HFFc6 (cell line): ENCODE data around the gene SYK. TPM values are rescaled to one million over a fixed set of nuclear protein-coding genes. Genes with fewer than 3 reads are reported as not detected.
"Not testable (repeated sequence)": the region's sequence is repeated elsewhere in the genome, so short reads cannot be mapped to it uniquely, and the experiment has no call there.

Experiments
- DNase-seq: peaks from one replicate; pipeline ENCODE4 v3.0.0-alpha.2; 2018
- H3K27ac Mint-ChIP-seq: 2 replicates; pipeline ENCODE4 v1.8.0; 2020; ENCODE audit warnings: mild to moderate bottlenecking, mixed read lengths
- H3K27me3 Mint-ChIP-seq: 2 replicates; pipeline ENCODE4 v1.8.0; 2021; ENCODE audit warnings: mild to moderate bottlenecking, moderate library complexity, mixed read lengths; ENCODE audit not compliant: insufficient read depth
- H3K36me3 Mint-ChIP-seq: 2 replicates; pipeline ENCODE4 v1.8.0; 2021; ENCODE audit warnings: low read depth, mixed read lengths
- H3K4me1 Mint-ChIP-seq: 2 replicates; pipeline ENCODE4 v1.8.0; 2020; ENCODE audit warnings: low read depth, mixed read lengths
- H3K4me3 Mint-ChIP-seq: 2 replicates; pipeline ENCODE4 v1.8.0; 2020; ENCODE audit warnings: mild to moderate bottlenecking, moderate library complexity, mixed read lengths
- H3K9me3 Mint-ChIP-seq: 2 replicates; pipeline ENCODE4 v1.8.0; 2020; ENCODE audit warnings: mild to moderate bottlenecking, mixed read lengths
- total RNA-seq, 6 experiments: library from RNA; stranded (reverse); fragmentation: NEBNext Ultra II Directional; extraction: Animal tissue kit (Norgen Biotek cat#: 25700); gene quantifications; 2 replicates in 1 of 6; 3 replicates in 5 of 6; pipeline ENCODE4 v1.2.3, GENCODE V29; 2021
- TF ChIP-seq, protein P1 (sequence below): fragments of 200-600 bp; sonication (generic); IDR thresholded peaks from 2 replicates; pipeline ENCODE4 v1.5.0; 2021; ENCODE audit warnings: antibody characterized with exemption, mild to moderate bottlenecking

The SYK gene
- total RNA-seq, 6 experiments from 2014 or later, result not detected

GRCh38 chr9:90775657-90776056, 26.0 kb upstream of the SYK start:
- Mint-ChIP-seq H3K36me3 (no peaks in the 10 kb centered on the region), H3K27ac (no peak overlapping the region), H3K4me3 (no peak overlapping the region), H3K4me1 (no peaks in the 10 kb centered on the region), H3K9me3 (no peaks in the 10 kb centered on the region; the same call in 1 of the 2 replicates), H3K27me3 (no peaks in the 10 kb centered on the region)
- TF ChIP-seq, protein P1, sequence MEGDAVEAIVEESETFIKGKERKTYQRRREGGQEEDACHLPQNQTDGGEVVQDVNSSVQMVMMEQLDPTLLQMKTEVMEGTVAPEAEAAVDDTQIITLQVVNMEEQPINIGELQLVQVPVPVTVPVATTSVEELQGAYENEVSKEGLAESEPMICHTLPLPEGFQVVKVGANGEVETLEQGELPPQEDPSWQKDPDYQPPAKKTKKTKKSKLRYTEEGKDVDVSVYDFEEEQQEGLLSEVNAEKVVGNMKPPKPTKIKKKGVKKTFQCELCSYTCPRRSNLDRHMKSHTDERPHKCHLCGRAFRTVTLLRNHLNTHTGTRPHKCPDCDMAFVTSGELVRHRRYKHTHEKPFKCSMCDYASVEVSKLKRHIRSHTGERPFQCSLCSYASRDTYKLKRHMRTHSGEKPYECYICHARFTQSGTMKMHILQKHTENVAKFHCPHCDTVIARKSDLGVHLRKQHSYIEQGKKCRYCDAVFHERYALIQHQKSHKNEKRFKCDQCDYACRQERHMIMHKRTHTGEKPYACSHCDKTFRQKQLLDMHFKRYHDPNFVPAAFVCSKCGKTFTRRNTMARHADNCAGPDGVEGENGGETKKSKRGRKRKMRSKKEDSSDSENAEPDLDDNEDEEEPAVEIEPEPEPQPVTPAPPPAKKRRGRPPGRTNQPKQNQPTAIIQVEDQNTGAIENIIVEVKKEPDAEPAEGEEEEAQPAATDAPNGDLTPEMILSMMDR, result no peak
- DNase-seq, result no peak

GRCh38 chr9:90778746-90779145, 22.9 kb upstream of the SYK start:
- Mint-ChIP-seq H3K4me1 (no peaks in the 10 kb centered on the region), H3K36me3 (no peaks in the 10 kb centered on the region), H3K27ac (no peak overlapping the region), H3K27me3 (no peaks in the 10 kb centered on the region), H3K4me3 (no peak overlapping the region), H3K9me3 (no peaks in the 10 kb centered on the region; the same call in none of the 2 replicates)
- TF ChIP-seq, protein P1, result no peak
- DNase-seq, result no peak

DNA sequence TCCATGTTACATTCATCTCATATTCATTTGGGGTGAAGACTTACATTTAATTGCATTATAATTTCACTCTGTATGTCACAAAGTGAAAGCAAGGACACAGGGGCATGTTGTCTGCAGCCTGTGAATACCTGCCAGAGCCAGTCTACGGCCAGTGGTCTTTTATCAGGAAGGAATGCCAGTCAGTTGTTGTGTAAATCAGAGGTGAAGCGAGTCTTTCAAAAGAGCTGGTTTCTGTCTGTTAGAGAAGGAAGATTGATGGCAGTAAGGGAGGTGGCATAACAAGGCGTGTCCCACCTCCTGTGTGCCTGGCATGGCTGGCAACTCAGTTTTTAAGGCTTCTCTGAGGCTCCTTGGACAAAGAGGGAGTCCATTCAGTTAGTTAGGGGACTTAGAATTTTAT, 18.1 kb upstream of the SYK start:
- no peak for DNase-seq
- Mint-ChIP-seq H3K9me3 (peaks cover 8% of the 10 kb centered on the region), H3K4me3 (no peak overlapping the region), H3K27ac (no peak overlapping the region), H3K36me3 (no peaks in the 10 kb centered on the region), H3K27me3 (no peaks in the 10 kb centered on the region), H3K4me1 (no peaks in the 10 kb centered on the region)
- TF ChIP-seq, protein P1, result no peak

GRCh38 chr9:90783964-90784363, 17.7 kb upstream of the SYK start:
- TF ChIP-seq, protein P1, result no peak
- Mint-ChIP-seq H3K36me3 (no peaks in the 10 kb centered on the region), H3K27ac (no peak overlapping the region), H3K4me1 (no peaks in the 10 kb centered on the region), H3K4me3 (no peak overlapping the region), H3K9me3 (peaks cover 8% of the 10 kb centered on the region), H3K27me3 (peaks cover 2% of the 10 kb centered on the region; the same call in 1 of the 2 replicates)
- DNase-seq, result no peak

DNA sequence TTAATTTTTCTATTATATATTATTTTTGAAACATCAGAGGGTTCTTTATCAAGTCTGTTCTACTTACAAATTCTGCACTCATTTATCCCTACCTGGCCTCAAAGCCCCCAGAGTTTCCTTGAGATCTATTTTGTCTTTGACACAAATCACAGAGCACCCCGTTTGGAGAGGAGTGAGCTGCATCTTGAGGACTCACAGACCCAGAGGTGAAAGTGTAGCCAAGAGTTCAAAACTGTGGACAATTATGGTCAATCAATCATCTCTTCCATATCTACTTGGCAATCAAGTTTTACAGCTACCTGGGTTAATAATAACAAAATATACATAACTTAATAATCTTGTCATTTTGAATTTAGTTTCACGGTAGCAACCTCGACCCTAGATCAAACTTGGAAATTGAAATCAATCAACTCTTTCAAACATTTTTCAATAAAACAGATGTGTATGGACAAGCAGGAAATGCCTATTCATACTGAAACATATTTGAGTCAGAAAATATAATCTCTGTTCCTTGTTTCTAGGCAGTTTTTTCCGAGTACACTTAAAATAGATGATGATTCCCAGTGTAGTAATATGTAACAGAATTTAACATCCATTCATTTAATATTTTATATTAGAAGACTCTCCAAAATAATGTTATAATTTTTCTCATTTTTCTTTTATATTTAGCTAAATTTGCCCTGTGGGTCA, 13.7 kb upstream of the SYK start:
- DNase-seq, result no peak
- H3K9me3 Mint-ChIP-seq, result peaks cover 8% of the 10 kb centered on the region
- no peak overlapping the region for H3K4me3 Mint-ChIP-seq
- no peaks in the 10 kb centered on the region for H3K36me3 Mint-ChIP-seq
- H3K27ac Mint-ChIP-seq, result no peak overlapping the region
- H3K4me1 Mint-ChIP-seq, result no peaks in the 10 kb centered on the region
- TF ChIP-seq, protein P1, result no peak
- H3K27me3 Mint-ChIP-seq, result peaks cover 4% of the 10 kb centered on the region; the same call in 1 of the 2 replicates

DNA sequence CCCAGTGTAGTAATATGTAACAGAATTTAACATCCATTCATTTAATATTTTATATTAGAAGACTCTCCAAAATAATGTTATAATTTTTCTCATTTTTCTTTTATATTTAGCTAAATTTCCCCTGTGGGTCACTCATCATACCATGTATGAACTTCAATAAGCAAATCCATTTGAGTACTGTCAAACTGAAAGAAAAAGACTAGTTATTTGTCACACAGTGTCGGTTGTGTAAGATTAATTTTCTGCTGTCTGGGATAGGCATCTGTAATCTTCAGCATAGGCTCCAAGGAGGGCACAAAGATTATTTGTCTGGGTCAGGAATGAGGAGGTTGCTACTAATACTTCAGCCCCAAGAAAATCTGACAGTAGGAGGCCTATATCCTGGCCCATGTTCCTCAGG, 13.1 kb upstream of the SYK start:
- not testable (repeated sequence) for H3K27ac Mint-ChIP-seq, H3K36me3 Mint-ChIP-seq, DNase-seq, H3K4me3 Mint-ChIP-seq, H3K4me1 Mint-ChIP-seq, H3K9me3 Mint-ChIP-seq, H3K27me3 Mint-ChIP-seq
